ENCODE measurements around the gene GSK3A.

The GSK3A gene

GRCh38 chr19:42225718-42226292, 16.6 kb downstream of the GSK3A start:
- no peak for DNase-seq (ENCODE audit: low spot score)

DNA sequence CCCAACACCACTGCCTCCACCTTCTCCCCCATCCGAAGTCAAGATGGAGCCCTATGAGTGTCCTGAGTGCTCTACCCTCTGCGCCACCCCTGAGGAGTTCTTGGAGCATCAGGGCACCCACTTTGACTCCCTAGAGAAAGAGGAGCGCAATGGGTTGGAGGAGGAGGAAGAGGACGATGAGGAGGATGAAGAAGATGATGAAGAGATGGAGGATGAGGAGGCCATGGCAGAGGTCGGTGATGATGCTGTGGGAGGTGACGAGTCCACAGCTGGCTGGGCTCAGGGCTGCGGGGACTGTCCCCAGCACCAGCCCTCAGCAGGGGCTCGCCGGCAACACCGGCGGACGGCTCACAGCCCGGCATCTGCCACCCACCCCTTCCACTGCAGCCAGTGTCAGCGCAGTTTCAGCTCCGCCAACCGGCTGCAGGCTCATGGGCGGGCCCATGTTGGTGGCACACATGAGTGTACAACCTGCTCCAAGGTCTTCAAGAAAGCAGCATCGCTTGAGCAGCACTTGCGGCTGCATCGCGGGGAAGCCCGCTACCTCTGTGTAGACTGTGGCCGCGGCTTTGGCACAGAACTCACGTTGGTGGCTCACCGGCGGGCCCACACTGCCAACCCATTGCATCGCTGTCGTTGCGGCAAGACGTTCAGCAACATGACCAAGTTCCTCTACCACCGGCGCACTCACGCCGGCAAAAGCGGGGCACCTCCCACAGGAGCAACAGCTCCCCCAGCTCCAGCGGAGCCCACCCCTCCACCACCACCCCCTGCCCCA, 17.3 kb downstream of the GSK3A start:
- no peak for DNase-seq (ENCODE audit: low spot score)

DNA sequence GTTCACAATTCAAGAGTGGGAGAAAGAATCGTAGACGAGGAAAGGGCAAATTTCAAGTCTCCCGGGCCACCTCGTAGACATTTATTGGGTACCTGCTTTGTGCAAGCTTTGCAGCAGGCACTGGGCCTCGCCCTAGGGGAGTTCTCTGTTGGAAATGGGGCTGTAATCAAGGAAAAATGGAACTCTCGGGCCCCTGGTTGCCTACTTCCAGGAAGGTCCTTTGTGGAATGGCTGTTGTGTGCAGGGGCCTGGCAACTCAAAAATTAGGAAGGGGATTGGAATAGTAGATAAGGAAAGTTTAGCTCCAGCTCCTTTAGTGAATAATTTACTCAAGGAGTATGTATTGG, 21.7 kb downstream of the GSK3A start:
- DNase-seq (ENCODE audit: low spot score), result no peak

DNA sequence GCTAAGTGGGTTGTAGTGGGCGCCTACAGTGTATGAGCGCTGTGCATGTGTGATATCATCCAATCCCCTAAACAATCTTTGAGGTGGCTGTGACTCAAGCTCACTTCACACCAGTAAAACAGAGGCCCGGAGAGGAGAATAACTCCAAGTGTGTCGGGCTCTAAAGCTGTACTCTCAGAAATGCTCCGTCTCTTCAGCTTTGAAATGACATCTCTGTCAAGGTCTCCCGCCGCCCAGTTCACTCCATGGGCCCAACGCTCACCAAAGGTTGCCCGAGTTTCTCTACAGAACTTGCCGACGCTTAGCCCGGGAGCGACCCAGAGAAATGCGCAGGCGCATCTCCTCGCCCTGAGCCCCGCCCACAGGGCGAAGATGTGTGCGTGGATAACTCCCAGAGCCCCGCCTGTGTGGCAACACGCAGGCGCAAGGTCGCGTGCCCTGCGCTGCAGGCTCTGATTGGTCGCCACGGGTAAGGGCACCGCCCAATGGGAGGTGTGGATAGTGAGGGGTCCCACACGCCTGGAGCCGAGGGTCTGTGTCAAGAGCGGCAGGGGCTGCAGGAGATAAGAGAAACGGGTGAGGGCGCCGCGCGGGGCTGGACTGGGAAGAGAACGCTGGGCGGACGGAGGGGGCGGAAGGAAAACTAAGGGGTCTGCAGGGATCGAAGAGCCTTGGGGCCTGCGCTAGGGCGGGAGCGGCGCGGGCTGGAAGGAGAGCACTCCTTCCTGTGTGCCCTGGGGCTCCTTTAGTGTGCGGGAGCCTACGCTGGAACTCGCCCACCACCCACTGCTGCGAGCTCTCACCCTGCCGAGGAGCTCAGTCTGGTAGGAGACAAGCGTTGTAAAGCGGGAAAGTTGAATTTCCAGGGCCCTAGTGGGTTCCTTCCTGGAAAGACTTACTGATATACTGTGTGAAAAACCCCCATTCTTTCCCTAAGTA, 22.3 kb downstream of the GSK3A start, which contains the start of gene ZNF526:
ZNF526 (plus strand) TSS at position 501 of the 939 bp plus-strand sequence. CDS start 4,092 bp downstream, outside the sequence.
- DNase-seq (ENCODE audit: low spot score), result peak; percentile 100

GRCh38 chr19:42217520-42218437, 24.6 kb downstream of the GSK3A start, which contains the start of gene DEDD2:
DEDD2 (minus strand) TSS chr19:42217677; CDS start chr19:42217007, 670 bp downstream.
- peak; percentile 98 for DNase-seq (ENCODE audit: low spot score)

GRCh38 chr19:42216653-42217519, 25.5 kb downstream of the GSK3A start:
- DNase-seq (ENCODE audit: low spot score), result peak; percentile 64

DNA sequence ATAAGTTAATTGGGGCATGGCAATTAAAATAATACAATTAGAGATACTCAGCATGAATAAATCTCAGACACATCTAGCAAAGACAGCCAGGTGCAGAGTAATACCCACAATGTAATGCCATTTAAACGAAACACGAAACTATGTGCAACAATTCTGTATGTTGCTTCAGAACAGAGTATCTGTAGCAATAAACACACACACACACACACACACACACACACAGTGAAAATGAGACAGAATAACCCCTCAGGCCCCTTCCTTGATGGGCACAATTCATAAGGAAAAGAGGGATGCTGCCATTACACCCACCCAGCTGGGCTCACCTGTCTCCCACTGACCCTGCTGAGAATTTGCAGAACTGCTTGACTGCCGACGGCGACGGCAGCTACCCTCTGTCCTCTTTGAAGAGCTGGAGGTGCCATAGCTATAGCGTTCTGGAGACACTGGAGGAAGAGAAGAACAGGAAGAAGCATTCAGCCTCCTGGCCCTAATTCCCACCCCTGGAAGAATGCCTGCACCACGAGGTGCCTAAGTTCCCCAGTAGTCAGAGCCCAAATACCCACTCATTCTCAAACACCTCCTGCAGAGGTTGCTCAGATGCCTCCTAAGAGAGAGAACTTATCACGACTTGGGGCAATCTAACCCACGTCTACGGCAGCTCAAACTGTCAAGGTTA, 27.5 kb downstream of the GSK3A start:
- no peak for DNase-seq (ENCODE audit: low spot score)

DNA sequence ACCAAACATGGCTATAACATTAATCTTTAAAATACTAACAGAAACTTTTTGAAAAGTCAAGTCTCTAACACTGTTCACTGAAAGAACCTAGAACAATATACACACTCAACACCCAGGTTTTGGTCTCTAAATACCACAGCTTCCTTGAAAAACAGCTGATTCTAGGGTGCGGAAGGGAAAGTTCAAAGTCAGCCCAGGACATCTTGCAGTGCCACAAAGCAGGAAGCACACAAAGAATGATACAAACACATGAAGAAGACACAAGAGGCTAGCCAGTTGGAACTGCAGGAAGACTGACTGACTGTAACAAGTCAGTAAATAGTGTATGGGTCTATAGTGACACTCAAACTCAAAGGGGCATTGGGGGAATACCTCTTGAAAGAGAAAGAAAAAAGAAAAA, 29.5 kb downstream of the GSK3A start:
- no peak for DNase-seq (ENCODE audit: low spot score)

GRCh38 chr19:42208612-42209011, 33.8 kb downstream of the GSK3A start:
- DNase-seq (ENCODE audit: low spot score), result no peak

GRCh38 chr19:42207767-42208271, 34.6 kb downstream of the GSK3A start:
- DNase-seq (ENCODE audit: low spot score), result peak; percentile 90

DNA sequence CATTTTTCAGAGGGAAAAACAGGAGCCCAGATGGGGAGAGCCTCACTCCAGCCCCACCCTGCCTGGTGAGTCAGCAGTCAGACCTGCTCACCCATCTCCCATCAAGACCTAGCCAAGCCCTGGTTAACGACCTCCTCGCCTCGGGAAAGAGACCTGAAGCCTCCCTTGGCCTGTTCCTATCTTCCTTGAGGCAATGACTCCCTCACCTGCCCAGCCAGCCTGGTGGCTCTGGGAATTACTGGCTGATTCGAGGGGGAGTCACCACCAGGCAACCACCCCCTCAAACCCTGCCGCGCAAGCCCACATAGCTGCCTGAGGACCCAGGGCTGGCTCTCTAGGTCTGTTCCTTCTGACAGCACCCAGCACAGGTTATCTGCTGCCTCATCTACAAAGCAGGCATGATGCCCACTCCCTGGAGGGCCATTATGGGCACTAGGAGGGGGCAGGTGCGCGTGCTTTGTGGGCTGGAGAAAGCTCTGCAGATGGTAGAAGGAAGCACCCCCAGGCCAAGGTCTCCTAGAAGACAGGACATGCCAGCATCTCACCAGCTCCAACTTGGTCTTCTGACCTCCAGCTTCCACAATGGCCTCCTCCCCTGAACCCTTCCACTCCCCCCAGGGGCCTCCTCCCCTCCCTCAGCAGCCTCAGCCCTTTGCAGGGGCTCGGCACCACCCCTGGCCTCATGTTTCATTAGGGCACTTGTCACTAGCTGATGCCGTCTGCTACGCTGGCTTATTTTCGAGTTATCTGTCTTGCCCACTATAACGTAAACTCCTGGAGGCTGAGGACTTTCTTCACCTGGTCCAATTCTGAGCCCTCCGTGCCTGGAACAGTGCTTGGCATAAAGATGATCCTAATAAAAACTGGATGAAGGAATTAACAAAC, 35.3 kb downstream of the GSK3A start:
- peak; percentile 73 for DNase-seq (ENCODE audit: low spot score)

DNA sequence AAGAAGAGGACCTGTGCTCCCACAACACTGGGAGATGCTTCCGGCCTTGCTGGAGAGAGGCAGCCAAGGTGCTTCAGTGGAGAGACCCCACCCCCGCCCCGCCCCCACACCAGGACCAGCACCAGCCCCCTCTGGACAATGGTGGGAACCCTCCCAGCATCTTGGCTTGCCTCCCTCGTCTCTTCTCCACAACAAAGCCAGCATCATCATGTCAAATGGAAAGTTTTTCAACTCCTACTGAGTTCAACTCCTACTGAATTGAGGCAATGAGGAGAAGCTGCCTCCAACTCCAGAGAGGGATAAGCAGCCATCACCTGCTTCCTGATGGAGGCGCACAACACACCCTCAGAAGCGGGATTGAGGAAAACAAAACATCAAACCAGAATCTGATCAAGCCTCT, 37.7 kb downstream of the GSK3A start:
- DNase-seq (ENCODE audit: low spot score), result no peak

DNA sequence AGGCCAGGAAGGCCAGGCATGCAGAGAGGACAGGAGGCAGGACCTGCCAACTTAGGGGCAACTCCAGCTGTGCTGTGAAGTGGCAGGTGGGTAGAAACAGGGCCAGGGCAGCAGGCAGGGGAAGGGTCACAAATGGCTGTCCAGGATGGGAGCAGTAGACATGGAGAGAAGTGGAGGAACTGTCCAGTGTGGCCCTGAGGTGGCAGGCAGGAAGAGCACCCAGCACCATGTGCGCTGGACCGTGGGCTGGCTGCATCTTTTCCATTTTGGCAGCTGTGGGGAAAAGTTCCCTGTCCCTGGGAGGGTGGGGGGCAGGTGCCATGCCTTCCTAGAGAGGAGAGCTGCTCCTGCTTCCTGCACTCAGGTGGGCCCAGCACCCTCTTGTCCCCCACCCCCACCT, 38.7 kb downstream of the GSK3A start:
- no peak for DNase-seq (ENCODE audit: low spot score)

DNA sequence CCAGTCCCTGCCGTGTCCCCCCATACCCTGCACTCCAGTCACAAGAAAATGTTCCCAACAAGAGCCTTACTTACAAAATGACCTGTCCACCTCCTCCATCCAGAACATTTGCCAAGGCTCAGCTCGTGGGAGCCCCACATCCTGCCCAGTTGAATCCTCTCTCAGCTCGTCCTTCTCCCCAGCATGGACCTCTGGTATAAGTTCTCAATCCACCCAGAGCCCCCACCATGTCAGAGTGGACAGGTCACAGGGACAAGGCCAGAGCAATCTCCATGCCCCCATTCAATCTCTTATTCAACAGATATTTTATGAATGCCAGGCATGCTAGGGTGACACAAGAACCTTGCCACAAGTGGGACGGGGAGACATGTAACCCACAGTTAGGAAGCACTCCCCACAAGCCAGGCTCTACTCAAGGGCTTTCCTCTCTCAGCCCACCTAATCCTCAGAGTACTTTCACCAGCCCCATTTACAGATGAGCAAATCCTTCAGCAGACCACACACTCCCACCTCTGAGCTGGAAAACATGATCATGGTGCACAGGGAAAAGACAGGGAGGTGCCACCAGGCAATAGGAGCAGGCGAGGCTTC, 40.0 kb downstream of the GSK3A start:
- DNase-seq (ENCODE audit: low spot score), result no peak

DNA sequence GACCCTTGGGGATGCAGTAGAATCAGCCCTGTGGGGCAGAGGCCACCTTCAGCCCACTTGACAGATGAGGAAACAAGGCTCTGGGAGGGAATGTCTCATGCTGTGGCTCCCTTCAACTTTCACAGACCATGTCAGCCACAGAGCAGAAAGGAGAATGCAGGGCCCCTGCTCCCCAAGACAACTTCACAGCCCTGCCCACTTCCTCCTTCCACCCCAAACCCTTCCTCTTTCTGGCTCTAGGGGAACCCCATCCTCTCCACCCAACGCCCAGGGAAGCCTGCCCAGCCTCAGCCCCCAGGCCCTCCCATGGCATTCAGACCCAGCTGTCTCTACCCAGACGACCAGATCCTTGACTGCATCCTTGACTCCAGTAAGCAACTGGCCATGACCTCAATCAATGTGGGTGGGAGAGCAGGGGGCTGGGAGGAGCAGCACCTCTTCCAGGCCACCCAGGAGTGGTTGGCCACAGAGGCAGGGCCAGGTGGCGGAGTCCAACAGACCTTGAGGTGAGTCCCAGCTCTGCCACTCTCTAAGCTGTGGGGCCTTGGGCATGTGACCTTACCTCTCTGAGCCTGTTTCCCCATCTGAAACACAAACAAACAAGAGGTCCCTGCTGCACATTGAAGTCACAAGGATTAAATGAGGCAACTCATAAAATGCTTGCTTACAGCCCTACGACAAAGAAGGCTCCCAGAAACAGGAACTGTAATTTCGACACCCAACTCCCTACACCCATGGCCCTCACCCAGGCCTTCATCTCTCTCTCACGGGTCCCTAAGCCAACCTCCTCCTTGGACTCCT, 40.7 kb downstream of the GSK3A start:
- DNase-seq (ENCODE audit: low spot score), result no peak

DNA sequence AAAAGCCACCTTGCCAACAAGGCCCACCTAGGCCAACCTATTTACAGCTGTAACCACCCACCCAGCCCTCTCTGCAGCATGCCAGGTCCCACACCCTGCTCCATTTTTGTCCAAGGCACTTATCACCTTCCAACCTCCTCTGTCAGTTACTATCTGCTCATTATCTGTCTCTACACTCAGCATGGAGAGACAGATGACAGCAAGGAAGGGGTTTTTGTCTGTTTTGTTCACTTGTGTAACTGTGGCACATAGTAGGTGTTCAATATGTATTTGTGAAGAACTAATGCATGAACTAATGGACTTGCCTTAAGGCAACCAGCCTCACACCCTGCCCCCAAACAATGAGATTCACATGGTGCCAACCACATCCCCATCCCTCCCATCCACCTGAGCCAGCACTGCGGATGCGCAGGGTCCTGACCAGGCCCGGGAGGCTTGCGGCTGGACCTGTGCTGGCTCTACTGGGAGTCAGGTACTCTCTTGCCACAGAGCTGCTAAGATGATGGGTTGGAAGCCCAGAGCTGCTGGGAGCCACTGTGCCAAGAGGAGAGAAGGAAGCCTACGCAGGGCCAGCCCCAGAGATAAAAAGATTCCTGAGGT, 42.2 kb downstream of the GSK3A start:
- DNase-seq (ENCODE audit: low spot score), result no peak
